A549 (cell line): ENCODE measurements around the gene DNAJB7. TPM values are rescaled to one million over a fixed set of nuclear protein-coding genes. Genes with fewer than 3 reads are reported as not detected.

Experiments
- ATAC-seq, 2 experiments: fragments of 200-7000 bp in 1 of 2; fragments of >200 bp in 1 of 2; cut with Nextera tagmentation in 1 of 2; cut with Tn5 transposase in 1 of 2; 3 replicates each; pipeline versions ENCODE4 v1.8.0 to v1.9.1; 2018 to 2020; ENCODE audit warnings: mild to moderate bottlenecking in 1 of 2, moderate library complexity in 1 of 2
- CTCF ChIA-PET: fragments of 300-600 bp; sonication (Branson Sonifier 250); formaldehyde crosslinking; extraction: SDS; loops from one replicate; lab custom pipeline; 2021; ENCODE audit warnings: antibody characterized with exemption, inconsistent platforms; lab: Yijun Ruan, JAX
- POLR2A ChIA-PET: fragments of 350-600 bp; formaldehyde crosslinking; extraction: SDS; loops from one replicate; lab custom pipeline; 2021; ENCODE audit warnings: antibody characterized with exemption, inconsistent platforms; lab: Yijun Ruan, JAX
- DNase-seq, 2 experiments: peaks; one replicate each; pipeline versions ENCODE4 v3.0.0 to v3.0.0-alpha.2; 2011 to 2016; ENCODE audit warnings: low read depth in 1 of 2, low spot score in 1 of 2
- FAIRE-seq: peaks from 2 replicates; lab custom pipeline; 2011; peaks lifted over from hg19 to GRCh38; lab: Jason Lieb, UNC
- H3K27ac ChIP-seq, 2 experiments: fragments of >200 bp; sonication (Bioruptor Twin); formaldehyde crosslinking; 3 replicates each; pipeline ENCODE4 v1.5.1; 2016 to 2017
- H3K4me1 ChIP-seq: fragments of >200 bp; sonication (Bioruptor Twin); formaldehyde crosslinking; 3 replicates; pipeline ENCODE4 v1.6.1; 2016
- H3K4me2 ChIP-seq: fragments of >200 bp; sonication (Bioruptor Twin); formaldehyde crosslinking; 3 replicates; pipeline ENCODE4 v1.6.1; 2016
- H3K4me3 ChIP-seq: fragments of >200 bp; sonication (Bioruptor Twin); formaldehyde crosslinking; 3 replicates; pipeline ENCODE4 v1.5.1; 2016
- H3K9me3 ChIP-seq: fragments of >200 bp; sonication (Bioruptor Twin); formaldehyde crosslinking; 3 replicates; pipeline ENCODE4 v1.6.1; 2016
- BHLHE40 ChIP-seq: IDR thresholded peaks from 2 replicates; pipeline ENCODE4 v1.6.1; 2012; ENCODE audit warnings: low read depth, low read length, inconsistent platforms
- CTCF ChIP-seq: fragments of >200 bp; sonication (Bioruptor Twin); formaldehyde crosslinking; IDR thresholded peaks from 3 replicates; pipeline ENCODE4 v1.5.1; 2016
- FOSB ChIP-seq: fragments of 250-450 bp; sonication (Bioruptor Pico); IDR thresholded peaks from 2 replicates; pipeline ENCODE4 v1.5.0; 2020; ENCODE audit warnings: mild to moderate bottlenecking, moderate library complexity
- HES2 ChIP-seq: fragments of >200 bp; sonication (Bioruptor Twin); formaldehyde crosslinking; IDR thresholded peaks from 2 replicates; pipeline ENCODE4 v1.6.1; 2016
- HMGXB4 ChIP-seq: fragments of 250-450 bp; sonication (Bioruptor Pico); IDR thresholded peaks from 2 replicates; pipeline ENCODE4 v1.5.0; 2021; ENCODE audit warnings: mild to moderate bottlenecking, moderate library complexity, borderline replicate concordance
- MAFK ChIP-seq: fragments of 450-650 bp; IDR thresholded peaks from 2 replicates; pipeline ENCODE4 v1.6.1; 2014; ENCODE audit not compliant: partially characterized antibody
- NPAS2 ChIP-seq: fragments of 250-450 bp; sonication (Bioruptor Pico); IDR thresholded peaks from 2 replicates; pipeline ENCODE4 v1.8.0; 2022; ENCODE audit warnings: mild to moderate bottlenecking, moderate library complexity, borderline replicate concordance
- RARB ChIP-seq: fragments of 250-450 bp; sonication (Bioruptor Pico); IDR thresholded peaks from 2 replicates; pipeline ENCODE4 v1.8.0; 2021; ENCODE audit warnings: mild to moderate bottlenecking, moderate library complexity
- REST ChIP-seq: fragments of 200-600 bp; sonication (generic); IDR thresholded peaks from 2 replicates; pipeline ENCODE4 v1.6.1; 2016; ENCODE audit warnings: antibody characterized with exemption, mild to moderate bottlenecking, moderate library complexity
- RFX5 ChIP-seq: fragments of 450-650 bp; IDR thresholded peaks from 2 replicates; pipeline ENCODE4 v1.7.1; 2014; ENCODE audit warnings: antibody characterized with exemption, mild to moderate bottlenecking, moderate library complexity
- TFCP2L1 ChIP-seq: fragments of 250-450 bp; sonication (Bioruptor Pico); IDR thresholded peaks from 2 replicates; pipeline ENCODE4 v1.5.0; 2021; ENCODE audit warnings: mild to moderate bottlenecking
- TP53 ChIP-seq: fragments of 250-450 bp; sonication (Bioruptor Pico); IDR thresholded peaks from 2 replicates; pipeline ENCODE4 v1.5.0; 2021; ENCODE audit warnings: mild to moderate bottlenecking, moderate library complexity
- ZFP36 ChIP-seq: fragments of 450-650 bp; IDR thresholded peaks from 2 replicates; pipeline ENCODE4 v1.6.1; 2014; ENCODE audit warnings: borderline replicate concordance; ENCODE audit not compliant: partially characterized antibody
- polyA plus RNA-seq, 4 experiments: library from polyadenylated mRNA; depleted of rRNA in 3 of 4; stranded (reverse); fragments of >200 nt; fragmentation: RNase III in 1 of 4; extraction: RNeasy Plus Mini Kit Qiagen cat#74134 plus additional on column Dnase treatment in 1 of 4; gene quantifications; 2 replicates in 3 of 4; 3 replicates in 1 of 4; pipeline ENCODE4 v1.2.3, GENCODE V29; 2011 to 2017
- small RNA-seq, 6 experiments: library from RNA; depleted of rRNA; stranded (forward); fragments of <200 nt; gene quantifications; one replicate each; pipeline ENCODE3, GENCODE V24; 2012

Gene DNAJB7
- polyA plus RNA-seq, 2 of the 4 experiments (the other 2 are of a cell fraction) = not detected

- no peak for TF ChIP-seq CTCF
- TF ChIP-seq TFCP2L1 (CRISPR knock-in tag) = no peak
- no peak for TF ChIP-seq FOSB (CRISPR knock-in tag)
- TF ChIP-seq HES2 = no peak
- TF ChIP-seq RFX5 = no peak
- no peak for TF ChIP-seq MAFK
- no peak for TF ChIP-seq REST
- no peak for TF ChIP-seq TP53 (CRISPR knock-in tag)
- no peak for TF ChIP-seq NPAS2 (CRISPR knock-in tag)
- no peak for TF ChIP-seq BHLHE40
- TF ChIP-seq ZFP36 = no peak
- TF ChIP-seq HMGXB4 (CRISPR knock-in tag) = no peak
- TF ChIP-seq RARB (CRISPR knock-in tag) = no peak
- CTCF ChIA-PET = no interaction called here
- no peak overlapping the region for H3K4me2 ChIP-seq
- DNase-seq (no peak), FAIRE-seq (no peak), ATAC-seq (no peak)
- H3K27ac ChIP-seq = no peak overlapping the region
- H3K4me3 ChIP-seq = no peak overlapping the region
- POLR2A ChIA-PET = no interaction called here
- no peaks in the 10 kb centered on the region for H3K9me3 ChIP-seq
- peaks cover 15% of the 10 kb centered on the region; the same call in 2 of the 3 replicates for H3K4me1 ChIP-seq
Measured at GRCh38 chr22:40813912-40814315, 48.0 kb downstream of the DNAJB7 start.

Small RNA genes within 50 kb of the gene (small RNA-seq; reads per million reads assigned to genes)
- gene MIR4766 = 0 to 50.9 (median 21.7) reads per million in 6 experiments

Other genes starting within 250 kb of the DNAJB7 start
- gene MRTFA, start 225.4 kb downstream of the DNAJB7 start, polyA plus RNA-seq (2011; rRNA removed) = 6.8 and 12.8 TPM in 2 replicates
- gene MRTFA, start 225.4 kb downstream of the DNAJB7 start, polyA plus RNA-seq (2017; fragmentation: RNase III; extraction: RNeasy Plus Mini Kit Qiagen cat#74134 plus additional on column Dnase treatment) = 41.6 to 48.5 TPM (median 48.3 TPM) in 3 replicates
- not detected in 2 replicates for gene MCHR1, start 182.6 kb downstream of the DNAJB7 start, polyA plus RNA-seq (2011; rRNA removed)
- gene MCHR1, start 182.6 kb downstream of the DNAJB7 start, polyA plus RNA-seq (2017; fragmentation: RNase III; extraction: RNeasy Plus Mini Kit Qiagen cat#74134 plus additional on column Dnase treatment) = not detected in 3 replicates
- gene SLC25A17, start 42.8 kb downstream of the DNAJB7 start, polyA plus RNA-seq (2011; rRNA removed) = 33.7 and 35.1 TPM in 2 replicates
- gene SLC25A17, start 42.8 kb downstream of the DNAJB7 start, polyA plus RNA-seq (2017; fragmentation: RNase III; extraction: RNeasy Plus Mini Kit Qiagen cat#74134 plus additional on column Dnase treatment) = 17.2 to 20.3 TPM (median 19.9 TPM) in 3 replicates
- gene ST13, start 5.5 kb downstream of the DNAJB7 start, polyA plus RNA-seq (2011; rRNA removed) = 114 and 181 TPM in 2 replicates
- gene ST13, start 5.5 kb downstream of the DNAJB7 start, polyA plus RNA-seq (2017; fragmentation: RNase III; extraction: RNeasy Plus Mini Kit Qiagen cat#74134 plus additional on column Dnase treatment) = 212 to 227 TPM (median 220 TPM) in 3 replicates
- 23.3 and 23.6 TPM in 2 replicates for gene XPNPEP3, start 5.0 kb downstream of the DNAJB7 start, polyA plus RNA-seq (2011; rRNA removed)
- gene XPNPEP3, start 5.0 kb downstream of the DNAJB7 start, polyA plus RNA-seq (2017; fragmentation: RNase III; extraction: RNeasy Plus Mini Kit Qiagen cat#74134 plus additional on column Dnase treatment) = 10.4 to 12.7 TPM (median 12.7 TPM) in 3 replicates
- 70.7 and 82.3 TPM in 2 replicates for gene RBX1, start 89.3 kb upstream of the DNAJB7 start, polyA plus RNA-seq (2011; rRNA removed)
- 61.3 to 63.1 TPM (median 61.7 TPM) in 3 replicates for gene RBX1, start 89.3 kb upstream of the DNAJB7 start, polyA plus RNA-seq (2017; fragmentation: RNase III; extraction: RNeasy Plus Mini Kit Qiagen cat#74134 plus additional on column Dnase treatment)
- gene EP300, start 230.5 kb upstream of the DNAJB7 start, polyA plus RNA-seq (2011; rRNA removed) = 18.2 and 45.4 TPM in 2 replicates
- gene EP300, start 230.5 kb upstream of the DNAJB7 start, polyA plus RNA-seq (2017; fragmentation: RNase III; extraction: RNeasy Plus Mini Kit Qiagen cat#74134 plus additional on column Dnase treatment) = 15.5 to 19.5 TPM (median 16.6 TPM) in 3 replicates